Glomerular endothelial cell (primary cell): Measurements from ENCODE around the gene CALML3. TPM values are rescaled to one million over a fixed set of nuclear protein-coding genes. Genes with fewer than 3 reads are reported as not detected.
"Not testable (repeated sequence)": the region's sequence is repeated elsewhere in the genome, so short reads cannot be mapped to it uniquely, and the experiment has no call there.

Experiments used
- DNase-seq: peaks from one replicate; pipeline ENCODE4 v3.0.0-alpha.2; 2011; ENCODE audit warnings: low read depth, low spot score; ENCODE audit errors: extremely low read depth
- total RNA-seq: library from RNA; depleted of rRNA; stranded (reverse); fragments of >200 nt; gene quantifications from 2 replicates; pipeline ENCODE4 v1.2.3, GENCODE V29; 2015

Gene CALML3
- total RNA-seq, 1 donor from 2014 or later = not detected

DNA sequence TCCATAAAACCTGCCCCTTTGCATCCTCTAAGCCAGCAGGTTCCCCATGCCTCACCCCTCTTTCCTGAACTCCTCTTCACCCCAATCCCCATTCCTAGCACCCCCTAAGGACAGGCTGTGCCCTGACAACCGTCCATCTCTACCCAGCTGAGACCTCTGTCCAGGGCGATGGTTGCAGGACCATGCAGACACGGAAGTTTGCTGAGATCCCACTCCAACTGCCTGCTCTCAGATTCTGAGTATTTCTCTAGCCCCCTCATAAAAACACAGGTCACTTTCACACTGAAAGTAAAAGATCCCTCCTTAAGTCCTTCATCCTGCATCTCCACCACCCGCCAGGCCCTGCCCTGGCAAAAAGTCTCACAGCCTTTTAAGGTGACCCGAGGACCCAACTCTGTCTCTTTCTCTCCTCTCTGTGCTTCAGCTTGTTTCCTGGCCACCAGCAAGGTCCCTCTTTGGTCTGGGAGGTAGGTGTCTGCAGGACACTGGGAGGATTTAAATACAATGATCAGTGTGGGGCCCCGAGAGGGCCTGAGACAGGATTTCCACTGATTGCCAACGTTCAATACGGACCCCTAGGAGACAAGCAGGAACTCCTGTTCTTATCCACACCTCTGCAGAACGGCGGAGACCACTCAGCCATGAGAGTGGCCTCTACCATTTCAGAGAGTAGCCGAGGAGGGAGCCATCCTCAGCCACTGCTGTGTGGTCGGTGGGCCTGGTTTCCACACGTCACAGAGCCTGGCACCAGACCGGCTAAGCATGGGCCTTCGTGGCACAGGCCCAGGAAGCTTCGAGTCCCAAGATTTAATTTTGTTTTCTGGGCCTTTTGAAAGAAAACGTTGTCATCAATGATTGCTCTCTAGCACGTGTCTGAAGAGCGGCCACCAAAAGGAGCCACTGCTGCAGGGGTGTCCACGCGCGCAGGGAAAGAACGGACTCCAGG is 27.9 kb downstream of the CALML3 start:
- DNase-seq = no peak

- no peak for DNase-seq
Measured at GRCh38 chr10:5553400-5554170, 28.8 kb downstream of the CALML3 start.

DNA sequence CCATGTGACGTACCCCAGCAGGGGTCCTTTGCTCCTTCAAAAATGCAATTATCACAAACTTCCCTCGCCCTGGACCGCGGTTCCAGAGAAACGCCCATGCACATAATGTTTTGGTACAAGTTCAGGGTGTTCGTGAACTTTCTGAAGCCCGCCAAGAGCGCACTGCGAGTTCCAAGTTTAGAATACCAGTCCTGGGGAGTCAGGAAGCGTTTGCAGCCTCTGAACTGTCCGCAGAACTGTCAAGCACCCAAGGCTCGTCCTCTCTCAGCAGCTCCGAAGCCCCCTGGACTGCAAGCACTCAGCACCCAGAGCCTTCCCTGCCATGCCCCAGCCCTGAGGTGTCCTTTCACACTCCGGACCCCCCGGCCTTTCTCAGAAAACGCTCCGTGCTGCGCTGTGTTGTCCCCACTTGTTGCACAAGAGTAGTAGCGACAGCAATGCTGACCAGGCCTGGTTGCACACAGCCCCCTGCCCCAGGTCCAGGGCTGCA is 30.3 kb downstream of the CALML3 start:
- DNase-seq = no peak

DNA sequence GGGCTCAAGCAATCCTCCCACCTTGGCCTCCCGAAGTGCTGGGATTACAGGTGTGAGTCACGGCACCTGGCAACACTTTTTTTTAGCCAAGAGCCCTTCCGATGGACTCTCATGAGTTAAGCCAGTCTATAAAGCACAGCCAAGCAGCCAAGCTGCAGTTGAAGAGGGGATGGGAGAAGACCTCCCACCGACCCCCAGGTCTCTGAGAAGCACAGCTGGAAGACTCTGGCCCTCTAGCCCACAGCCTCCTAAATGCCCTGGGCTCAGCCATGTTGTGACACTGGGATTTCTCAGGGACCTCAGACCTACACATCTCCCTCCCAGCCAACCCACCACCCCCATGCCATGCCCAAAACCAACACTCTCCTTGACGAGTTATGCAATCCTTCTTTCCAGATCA is 31.1 kb downstream of the CALML3 start:
- DNase-seq = no peak

DNA sequence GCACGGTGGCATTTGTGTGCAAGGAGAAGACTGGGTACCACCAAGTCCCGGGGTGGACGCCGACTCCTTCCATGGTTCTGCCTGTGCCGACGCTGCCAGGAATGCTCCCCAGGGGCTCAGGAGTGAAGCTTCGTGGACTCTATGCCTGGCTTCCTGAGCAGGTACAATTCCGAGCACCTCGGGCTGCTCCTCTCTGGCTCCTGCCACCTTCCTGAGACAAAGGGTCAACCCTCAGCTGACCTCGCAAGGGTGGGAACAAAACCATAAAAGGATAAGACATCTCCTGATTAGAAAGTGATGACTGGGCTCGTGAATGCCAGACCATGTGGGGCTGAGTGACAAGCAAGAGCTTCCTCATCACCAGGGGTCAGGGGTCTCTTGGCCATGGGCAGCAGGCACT is 31.8 kb downstream of the CALML3 start:
- DNase-seq = no peak

GRCh38 chr10:5557040-5557721 is 32.4 kb downstream of the CALML3 start:
- no peak for DNase-seq

DNA sequence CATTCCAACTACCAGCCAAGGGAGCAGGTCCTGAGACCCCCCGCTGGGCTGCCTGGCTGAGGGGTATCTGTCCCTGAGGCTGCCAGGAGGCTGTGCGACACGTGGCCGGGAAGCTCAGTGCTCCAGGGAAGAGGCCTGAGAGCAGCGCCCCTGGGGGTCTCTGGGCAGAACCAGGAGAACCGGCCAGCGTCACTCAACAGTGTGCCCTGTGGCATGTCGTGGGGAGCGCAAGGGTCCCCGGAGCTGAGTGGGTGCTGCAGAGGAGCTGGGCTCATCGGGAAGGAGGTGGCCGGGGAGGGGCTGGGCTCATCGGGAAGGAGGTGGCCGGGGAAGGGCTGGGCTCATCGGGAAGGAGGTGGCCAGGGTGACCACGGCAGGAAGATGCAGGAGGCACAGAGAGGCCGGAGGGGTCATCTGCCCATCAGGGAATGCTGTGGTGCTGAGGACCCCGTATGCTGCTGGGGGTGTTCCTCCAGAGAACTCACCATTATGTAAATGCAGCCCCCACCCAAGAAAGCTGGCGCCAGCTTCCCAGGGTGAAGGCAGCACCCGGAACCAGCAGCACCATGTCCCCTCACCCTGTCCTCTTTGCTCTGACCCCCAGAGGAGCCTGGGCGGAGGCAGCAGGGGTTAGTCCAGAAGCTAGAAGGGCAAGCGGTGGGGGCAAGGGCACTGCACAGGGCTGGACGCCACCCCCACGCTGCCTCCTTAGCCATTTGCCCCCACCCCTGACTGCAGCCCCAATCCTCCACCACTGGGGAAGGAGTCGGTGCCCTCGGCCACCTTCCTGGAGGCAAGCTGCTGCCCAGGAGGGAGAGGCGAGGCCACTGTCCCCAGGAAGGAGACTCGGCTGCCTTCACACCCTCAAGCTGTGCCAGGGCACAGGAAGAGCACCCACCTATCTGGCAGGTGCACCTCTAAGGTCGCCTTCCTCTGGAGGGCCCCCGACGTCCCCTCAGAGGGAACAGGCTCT is 33.3 kb downstream of the CALML3 start:
- DNase-seq = no peak

- DNase-seq = not testable (repeated sequence)
Measured at GRCh38 chr10:5559022-5559421, 34.3 kb downstream of the CALML3 start.

GRCh38 chr10:5559642-5560141 is 34.9 kb downstream of the CALML3 start:
- DNase-seq = no peak

DNA sequence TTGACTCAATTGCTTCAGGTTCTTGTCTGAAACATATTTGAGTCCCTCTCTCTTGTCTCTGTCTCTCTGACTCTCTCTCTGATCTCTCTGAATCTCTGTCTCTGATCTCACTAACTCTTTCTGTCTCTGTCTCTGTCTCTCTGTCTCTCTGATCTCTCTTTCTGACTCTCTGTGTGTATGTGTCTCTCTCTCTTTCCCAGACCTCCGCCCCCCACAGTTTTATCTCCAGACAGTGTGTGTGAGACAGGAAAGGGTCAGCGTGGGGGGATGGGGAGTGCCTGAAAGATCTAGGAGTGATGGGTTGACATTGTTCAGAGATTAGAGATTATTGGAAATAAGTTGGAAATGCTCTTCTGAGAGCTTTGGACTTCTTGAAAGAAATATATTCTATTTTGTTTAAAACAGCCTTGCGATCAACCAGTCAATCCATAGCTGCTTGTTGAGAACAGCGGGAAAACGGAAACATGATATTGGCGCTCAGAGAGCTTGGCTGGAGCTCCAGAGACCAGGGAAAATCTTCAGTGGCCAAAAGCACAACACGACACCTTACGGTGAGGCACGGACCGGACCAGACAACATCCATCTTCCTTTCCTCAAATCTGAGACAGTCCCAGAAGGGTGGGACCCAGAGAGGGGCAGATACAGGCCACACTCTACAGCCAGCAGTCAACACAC is 35.5 kb downstream of the CALML3 start:
- no peak for DNase-seq

- DNase-seq = no peak
Measured at GRCh38 chr10:5560817-5561703, 36.3 kb downstream of the CALML3 start.

DNA sequence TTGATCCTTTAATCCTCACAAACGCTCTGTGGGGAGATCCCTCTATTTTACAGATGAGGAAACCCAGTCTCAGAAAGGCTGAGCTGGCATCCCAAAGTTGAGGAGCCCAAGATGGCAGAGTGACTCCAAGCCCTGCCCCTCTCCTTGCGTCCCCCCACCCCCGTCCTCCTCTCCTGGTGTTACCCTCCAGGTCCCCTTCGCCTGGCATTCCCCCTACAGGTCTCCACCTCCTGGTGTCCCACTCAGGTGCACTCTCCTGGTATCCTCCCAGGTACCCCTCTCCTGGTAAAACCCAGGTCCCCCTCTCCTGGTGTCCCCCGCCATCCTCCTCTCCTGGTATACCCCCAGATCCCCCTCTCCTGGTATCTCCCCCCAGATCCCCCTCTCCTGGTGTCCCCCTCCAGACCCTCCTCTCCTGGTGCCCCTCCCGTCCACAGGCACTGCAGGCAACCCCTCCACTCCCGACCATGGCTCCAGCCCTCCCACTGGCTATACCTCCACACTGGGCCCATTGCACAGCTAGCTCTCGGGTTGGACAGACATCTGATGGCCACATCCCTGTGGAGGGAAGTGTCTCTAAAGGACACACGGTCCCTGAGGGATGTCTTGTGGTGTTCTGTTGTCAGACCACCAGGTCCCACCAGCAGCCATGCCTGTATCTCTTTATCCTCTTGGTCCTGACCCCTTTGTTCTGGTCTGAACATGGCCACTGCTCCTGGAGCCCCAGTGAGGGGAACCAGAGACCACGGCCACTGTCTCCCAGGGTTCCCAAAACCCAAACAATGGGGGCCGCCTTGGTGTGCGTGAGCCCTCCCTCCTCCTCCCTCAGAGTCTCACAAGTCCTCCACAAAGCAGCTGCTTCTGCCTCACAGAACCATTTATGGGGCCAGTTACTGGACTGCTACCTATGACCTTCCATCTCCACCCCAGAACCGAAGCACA is 37.2 kb downstream of the CALML3 start:
- no peak for DNase-seq

DNA sequence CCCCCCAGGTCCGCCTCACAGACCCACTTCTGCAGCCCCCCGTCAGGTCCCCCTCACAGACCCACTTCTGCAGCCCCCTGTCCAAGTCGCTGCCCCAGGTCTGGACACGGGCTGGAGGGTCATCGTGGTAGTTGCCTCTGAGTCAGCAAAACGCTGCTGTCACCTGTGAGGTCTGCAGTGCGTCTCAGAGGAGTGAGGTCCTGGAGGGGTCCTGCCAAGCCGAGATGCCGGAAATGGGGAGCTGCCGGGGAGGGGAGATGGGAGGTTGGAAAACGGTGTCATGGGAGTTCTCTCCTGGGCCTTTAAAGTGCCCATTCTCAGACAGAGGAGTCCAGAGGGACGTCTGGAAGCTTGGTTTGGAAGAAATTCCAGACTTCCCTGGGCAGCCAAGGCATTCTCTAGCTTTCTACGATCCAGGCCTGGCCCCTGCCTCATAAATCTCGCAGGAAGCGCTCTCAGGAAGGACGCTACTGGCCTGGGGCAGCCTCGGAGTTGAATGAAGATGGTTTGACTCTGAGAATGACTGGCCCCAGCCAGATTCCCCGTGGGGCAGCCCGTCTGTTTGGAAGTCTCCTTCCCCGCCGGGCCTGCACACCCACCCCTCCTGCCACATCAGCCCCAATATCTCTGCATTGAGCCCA is 38.7 kb downstream of the CALML3 start:
- no peak for DNase-seq

GRCh38 chr10:5563991-5564536 is 39.3 kb downstream of the CALML3 start:
- DNase-seq = no peak

GRCh38 chr10:5564537-5565204 is 39.9 kb downstream of the CALML3 start:
- no peak for DNase-seq

GRCh38 chr10:5565205-5565545 is 40.4 kb downstream of the CALML3 start:
- DNase-seq = no peak
